ENCODE data around the gene WDR5. TPM values are rescaled to one million over a fixed set of nuclear protein-coding genes. Genes with fewer than 3 reads are reported as not detected.

WDR5 gene
- total and polyA plus RNA-seq, 2 experiments from 2014 or later: 37.0 to 56.6 TPM

DNA sequence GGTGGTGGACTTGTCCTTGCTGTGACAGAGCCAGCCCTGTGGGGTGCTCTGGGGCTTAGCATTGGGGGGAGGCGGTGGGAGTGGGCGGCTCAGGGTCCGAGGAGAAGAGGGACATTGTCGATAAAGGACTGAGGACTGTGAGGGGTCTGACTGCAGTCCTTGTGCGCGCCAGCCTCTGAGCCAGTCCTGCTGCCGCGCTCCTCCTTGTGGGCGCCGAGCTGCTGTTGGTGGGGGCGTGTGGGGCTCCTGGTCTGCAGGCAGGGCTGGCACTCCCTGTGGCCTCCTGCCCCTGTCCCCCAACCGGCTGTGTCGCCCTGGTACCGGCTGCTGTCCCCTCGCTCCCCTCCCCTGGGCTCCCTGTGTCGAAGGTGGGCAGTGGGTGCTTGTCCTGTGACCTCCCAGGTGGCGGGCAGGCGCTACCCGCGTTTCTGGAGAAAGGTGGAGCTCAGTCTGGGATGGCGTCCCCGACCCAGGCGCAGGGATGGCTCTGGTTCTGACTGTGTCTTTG lies 21.6 kb downstream of the WDR5 start:
- 0 out of 2 replicates have a peak, but pooled peaks cover under 1% of the 10 kb centered on the region for H3K27me3 ChIP-seq (ENCODE audit: insufficient read depth)
- no peak for DNase-seq (ENCODE audit: low spot score)
- H3K4me2 ChIP-seq: no peak overlapping the region
- no peak overlapping the region for H3K27ac ChIP-seq (ENCODE audit: low read depth)
- H3K36me3 ChIP-seq (ENCODE audit: insufficient read depth): peaks cover 19% of the 10 kb centered on the region
- TF ChIP-seq POLR2AphosphoS5 (IDR thresholded peaks at IDR 0.05; ENCODE audit: low read depth) (no peak), STAT1 (IDR thresholded peaks at IDR 0.05; ENCODE audit: unreplicated experiment) (no peak), EZH2phosphoT487 (IDR thresholded peaks at IDR 0.05; ENCODE audit: unreplicated experiment) (no peak)
- Mint-ChIP-seq H3K4me1 (peaks cover 2% of the 10 kb centered on the region), H3K27me3 (ENCODE audit: insufficient read depth, low read depth, poor library complexity) (peaks cover 16% of the 10 kb centered on the region), H3K4me3 (no peak overlapping the region; the same call in 2 of the 3 replicates), H3K9me3 (no peaks in the 10 kb centered on the region), H3K27ac (no peak overlapping the region; the same call in 1 of the 2 replicates), H3K36me3 (ENCODE audit: low read depth) (peaks cover 58% of the 10 kb centered on the region)
- H3K9me2 ChIP-seq (ENCODE audit: insufficient read depth): no peaks in the 10 kb centered on the region
- no peak overlapping the region for H3K4me3 ChIP-seq
- peaks cover under 1% of the 10 kb centered on the region; the same call in 1 of the 2 replicates for H3K4me1 ChIP-seq (ENCODE audit: insufficient read depth)
- H3F3A ChIP-seq (replicated peaks; ENCODE audit: low read depth): peaks cover 3% of the 10 kb centered on the region; the same call in 1 of the 2 replicates
- H3K79me2 ChIP-seq (replicated peaks; ENCODE audit: insufficient read depth): no peaks in the 10 kb centered on the region
- no peak overlapping the region for H2AFZ ChIP-seq
- no peaks in the 10 kb centered on the region; the same call in 1 of the 2 replicates for H4K20me1 ChIP-seq (replicated peaks; ENCODE audit: insufficient read depth)
- no peak for ATAC-seq

GRCh38 chr9:134158242-134158641 lies 22.4 kb downstream of the WDR5 start:
- H3K4me3 ChIP-seq: no peak overlapping the region
- ATAC-seq (no peak), DNase-seq (ENCODE audit: low spot score) (no peak)
- no peak overlapping the region; the same call in 2 of the 3 replicates for H3K4me3 Mint-ChIP-seq
- H3K27me3 ChIP-seq (ENCODE audit: insufficient read depth): 0 out of 2 replicates have a peak, but pooled peaks cover 4% of the 10 kb centered on the region
- H3K9me2 ChIP-seq (ENCODE audit: insufficient read depth): no peaks in the 10 kb centered on the region
- peaks cover 14% of the 10 kb centered on the region for H3K27me3 Mint-ChIP-seq (ENCODE audit: insufficient read depth, low read depth, poor library complexity)
- H3K36me3 Mint-ChIP-seq (ENCODE audit: low read depth): peaks cover 53% of the 10 kb centered on the region
- TF ChIP-seq ZNF462 (CRISPR knock-in tag; IDR thresholded peaks at IDR 0.05): no peak
- no peak for TF ChIP-seq NANOG (IDR thresholded peaks at IDR 0.05; ENCODE audit: borderline replicate concordance)
- TF ChIP-seq, protein P1, sequence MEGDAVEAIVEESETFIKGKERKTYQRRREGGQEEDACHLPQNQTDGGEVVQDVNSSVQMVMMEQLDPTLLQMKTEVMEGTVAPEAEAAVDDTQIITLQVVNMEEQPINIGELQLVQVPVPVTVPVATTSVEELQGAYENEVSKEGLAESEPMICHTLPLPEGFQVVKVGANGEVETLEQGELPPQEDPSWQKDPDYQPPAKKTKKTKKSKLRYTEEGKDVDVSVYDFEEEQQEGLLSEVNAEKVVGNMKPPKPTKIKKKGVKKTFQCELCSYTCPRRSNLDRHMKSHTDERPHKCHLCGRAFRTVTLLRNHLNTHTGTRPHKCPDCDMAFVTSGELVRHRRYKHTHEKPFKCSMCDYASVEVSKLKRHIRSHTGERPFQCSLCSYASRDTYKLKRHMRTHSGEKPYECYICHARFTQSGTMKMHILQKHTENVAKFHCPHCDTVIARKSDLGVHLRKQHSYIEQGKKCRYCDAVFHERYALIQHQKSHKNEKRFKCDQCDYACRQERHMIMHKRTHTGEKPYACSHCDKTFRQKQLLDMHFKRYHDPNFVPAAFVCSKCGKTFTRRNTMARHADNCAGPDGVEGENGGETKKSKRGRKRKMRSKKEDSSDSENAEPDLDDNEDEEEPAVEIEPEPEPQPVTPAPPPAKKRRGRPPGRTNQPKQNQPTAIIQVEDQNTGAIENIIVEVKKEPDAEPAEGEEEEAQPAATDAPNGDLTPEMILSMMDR (conservative IDR thresholded peaks at IDR 0.05; ENCODE audit: low read depth in 2 of 2): no peak
- no peak for TF ChIP-seq ZNF114 (CRISPR knock-in tag; IDR thresholded peaks at IDR 0.05)
- TF ChIP-seq REST (IDR thresholded peaks at IDR 0.05; ENCODE audit: unreplicated experiment): no peak
- TF ChIP-seq JUNB (IDR thresholded peaks at IDR 0.05; ENCODE audit: unreplicated experiment): no peak
- TF ChIP-seq ZNF331 (CRISPR knock-in tag; IDR thresholded peaks at IDR 0.05; ENCODE audit: low read depth): no peak
- no peak for TF ChIP-seq STAT1 (IDR thresholded peaks at IDR 0.05; ENCODE audit: unreplicated experiment)
- no peak overlapping the region for H3K27ac Mint-ChIP-seq
- H3K79me2 ChIP-seq (replicated peaks; ENCODE audit: insufficient read depth): no peaks in the 10 kb centered on the region
- peaks cover 4% of the 10 kb centered on the region; the same call in 1 of the 2 replicates for H3K4me1 ChIP-seq (ENCODE audit: insufficient read depth)
- no peaks in the 10 kb centered on the region; the same call in 1 of the 2 replicates for H4K20me1 ChIP-seq (replicated peaks; ENCODE audit: insufficient read depth)
- H2AFZ ChIP-seq: no peak overlapping the region
- H3K9me3 Mint-ChIP-seq: no peaks in the 10 kb centered on the region
- H3K36me3 ChIP-seq (ENCODE audit: insufficient read depth): peaks cover 19% of the 10 kb centered on the region
- H3K4me2 ChIP-seq: no peak overlapping the region
- peaks cover 7% of the 10 kb centered on the region; the same call in 1 of the 2 replicates for H3F3A ChIP-seq (replicated peaks; ENCODE audit: low read depth)
- H3K27ac ChIP-seq (ENCODE audit: low read depth): no peak overlapping the region
- peaks cover 2% of the 10 kb centered on the region for H3K4me1 Mint-ChIP-seq
